ENCODE data around the gene ABHD14A. TPM values are rescaled to one million over a fixed set of nuclear protein-coding genes. Genes with fewer than 3 reads are reported as not detected.

Gene ABHD14A
- total and polyA plus RNA-seq, 2 donors (not counting 1 experiment from before 2014, with no cell fraction given), result 5.1 to 10.2 TPM

DNA sequence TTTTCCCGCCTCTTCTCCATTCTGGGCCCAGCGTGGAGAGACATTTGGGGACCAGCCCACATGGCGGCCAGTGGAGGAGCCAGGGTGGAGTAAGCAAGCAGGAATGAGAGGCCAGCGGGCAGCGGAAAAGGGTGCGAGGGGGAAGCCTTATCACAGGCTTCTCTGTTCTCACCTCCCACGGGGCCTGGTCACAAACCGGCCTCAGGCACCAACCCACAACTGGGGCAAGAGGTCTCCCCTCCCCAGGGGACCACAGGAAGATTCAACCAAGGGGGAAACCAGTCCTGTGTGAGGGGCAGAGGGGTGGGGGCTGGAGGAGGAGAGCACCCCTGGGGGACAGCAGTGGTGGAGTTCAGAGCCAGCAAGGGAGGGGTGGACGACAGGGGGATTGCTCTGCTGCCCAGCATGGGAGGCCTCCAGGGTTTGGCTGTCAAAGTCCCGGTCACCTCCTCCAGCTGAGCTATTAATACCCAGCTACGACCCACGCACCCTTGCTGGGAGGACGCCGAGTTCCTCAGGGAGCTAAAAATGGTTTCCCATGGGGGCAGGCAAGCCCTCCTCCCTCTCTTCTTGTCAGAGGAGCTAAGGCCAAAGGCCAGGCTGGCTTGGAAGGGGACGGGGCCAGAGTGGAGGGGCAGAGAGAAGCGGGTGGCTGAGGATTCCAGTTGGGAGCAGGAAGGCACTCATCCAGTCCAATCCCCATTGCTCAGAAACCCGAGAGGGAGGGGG is 44.7 kb downstream of the ABHD14A start:
- H3K4me1 ChIP-seq (ENCODE audit: control insufficient read depth, extremely low read depth, insufficient read depth, low read length), result peaks cover 16% of the 10 kb centered on the region
- H3K4me2 ChIP-seq (ENCODE audit: extremely low read depth, insufficient read depth, low read length), result no peak overlapping the region
- no peaks in the 10 kb centered on the region for H3K36me3 ChIP-seq (ENCODE audit: control insufficient read depth, insufficient read depth, low read length)
- H3K79me2 ChIP-seq (ENCODE audit: control insufficient read depth, insufficient read depth, low read length), result no peaks in the 10 kb centered on the region
- TF ChIP-seq EZH2 (IDR thresholded peaks at IDR 0.05; ENCODE audit: low read length, missing control alignments) (no peak), CTCF (conservative IDR thresholded peaks at IDR 0.05 in 1 of 2, IDR thresholded peaks at IDR 0.05 in 1 of 2; ENCODE audit: low read depth in 1 of 2, low read length in 2 of 2) (no peak)
- H3K9me3 ChIP-seq (ENCODE audit: control insufficient read depth, insufficient read depth, low read depth, low read length), result no peaks in the 10 kb centered on the region
- no peak overlapping the region for H3K9ac ChIP-seq (ENCODE audit: insufficient read depth, low read length)
- H2AFZ ChIP-seq (ENCODE audit: low read length), result peak overlapping the region; percentile 56
- H3K27me3 ChIP-seq (ENCODE audit: control insufficient read depth, insufficient read depth, low read length), result no peaks in the 10 kb centered on the region
- H4K20me1 ChIP-seq (ENCODE audit: control insufficient read depth, extremely low read depth, insufficient read depth, low read length), result no peaks in the 10 kb centered on the region
- DNase-seq (ENCODE audit: low read depth in 2 of 2), result no peak
- H3K4me3 ChIP-seq (replicated peaks in 1 of 4; ENCODE audit: control extremely low read depth in 1 of 4, insufficient read depth in 1 of 4, low read depth in 3 of 4, low read length in 4 of 4), result no peak overlapping the region
- no peak overlapping the region for H3K27ac ChIP-seq (ENCODE audit: insufficient read depth, low read length)

DNA sequence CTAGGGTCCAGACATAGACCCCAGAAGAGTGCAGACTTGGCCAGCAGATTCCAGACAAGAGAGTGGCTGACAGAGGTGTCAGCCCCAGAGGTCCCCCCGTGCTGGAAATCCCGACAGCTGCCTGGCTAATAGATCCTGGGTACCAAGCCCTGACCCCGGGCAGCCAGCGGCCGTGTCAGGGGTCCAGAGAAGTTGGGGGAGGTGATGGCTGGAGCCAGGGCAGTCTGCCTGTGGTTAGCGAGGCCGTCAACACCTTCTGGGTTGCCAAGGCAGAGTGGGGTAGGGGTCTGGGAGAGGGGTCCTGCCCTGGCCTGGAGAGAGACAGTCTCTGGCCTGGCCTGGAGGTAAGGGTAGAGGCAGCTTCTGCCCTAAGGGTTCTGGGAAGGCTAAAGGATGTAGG is 45.9 kb downstream of the ABHD14A start:
- no peak for DNase-seq (ENCODE audit: low read depth in 2 of 2)
- TF ChIP-seq EZH2 (IDR thresholded peaks at IDR 0.05; ENCODE audit: low read length, missing control alignments) (no peak), CTCF (conservative IDR thresholded peaks at IDR 0.05 in 1 of 2, IDR thresholded peaks at IDR 0.05 in 1 of 2; ENCODE audit: low read depth in 1 of 2, low read length in 2 of 2) (no peak)
- no peaks in the 10 kb centered on the region for H3K9me3 ChIP-seq (ENCODE audit: control insufficient read depth, insufficient read depth, low read depth, low read length)
- H3K4me2 ChIP-seq (ENCODE audit: extremely low read depth, insufficient read depth, low read length), result no peak overlapping the region
- H4K20me1 ChIP-seq (ENCODE audit: control insufficient read depth, extremely low read depth, insufficient read depth, low read length), result no peaks in the 10 kb centered on the region
- H3K9ac ChIP-seq (ENCODE audit: insufficient read depth, low read length), result no peak overlapping the region
- H3K4me1 ChIP-seq (ENCODE audit: control insufficient read depth, extremely low read depth, insufficient read depth, low read length), result peaks cover 16% of the 10 kb centered on the region
- H3K27me3 ChIP-seq (ENCODE audit: control insufficient read depth, insufficient read depth, low read length), result no peaks in the 10 kb centered on the region
- H2AFZ ChIP-seq (ENCODE audit: low read length), result no peak overlapping the region
- no peak overlapping the region for H3K27ac ChIP-seq (ENCODE audit: insufficient read depth, low read length)
- H3K4me3 ChIP-seq (replicated peaks in 1 of 4; ENCODE audit: control extremely low read depth in 1 of 4, insufficient read depth in 1 of 4, low read depth in 3 of 4, low read length in 4 of 4), result no peak overlapping the region
- H3K79me2 ChIP-seq (ENCODE audit: control insufficient read depth, insufficient read depth, low read length), result no peaks in the 10 kb centered on the region
- no peaks in the 10 kb centered on the region for H3K36me3 ChIP-seq (ENCODE audit: control insufficient read depth, insufficient read depth, low read length)

GRCh38 chr3:52021489-52022268 is 46.8 kb downstream of the ABHD14A start:
- no peak overlapping the region for H2AFZ ChIP-seq (ENCODE audit: low read length)
- H3K4me2 ChIP-seq (ENCODE audit: extremely low read depth, insufficient read depth, low read length), result no peak overlapping the region
- no peaks in the 10 kb centered on the region for H3K27me3 ChIP-seq (ENCODE audit: control insufficient read depth, insufficient read depth, low read length)
- no peak for DNase-seq (ENCODE audit: low read depth in 2 of 2)
- H3K9me3 ChIP-seq (ENCODE audit: control insufficient read depth, insufficient read depth, low read depth, low read length), result no peaks in the 10 kb centered on the region
- H3K36me3 ChIP-seq (ENCODE audit: control insufficient read depth, insufficient read depth, low read length), result no peaks in the 10 kb centered on the region
- TF ChIP-seq EZH2 (IDR thresholded peaks at IDR 0.05; ENCODE audit: low read length, missing control alignments), result no peak
- TF ChIP-seq CTCF (conservative IDR thresholded peaks at IDR 0.05 in 1 of 2, IDR thresholded peaks at IDR 0.05 in 1 of 2; ENCODE audit: low read depth in 1 of 2, low read length in 2 of 2), result no peak
- H3K27ac ChIP-seq (ENCODE audit: insufficient read depth, low read length), result no peak overlapping the region
- no peaks in the 10 kb centered on the region for H3K79me2 ChIP-seq (ENCODE audit: control insufficient read depth, insufficient read depth, low read length)
- no peak overlapping the region for H3K4me3 ChIP-seq (replicated peaks in 1 of 4; ENCODE audit: control extremely low read depth in 1 of 4, insufficient read depth in 1 of 4, low read depth in 3 of 4, low read length in 4 of 4)
- H3K9ac ChIP-seq (ENCODE audit: insufficient read depth, low read length), result no peak overlapping the region
- no peaks in the 10 kb centered on the region for H4K20me1 ChIP-seq (ENCODE audit: control insufficient read depth, extremely low read depth, insufficient read depth, low read length)
- H3K4me1 ChIP-seq (ENCODE audit: control insufficient read depth, extremely low read depth, insufficient read depth, low read length), result peaks cover 16% of the 10 kb centered on the region

Measured in fibroblast of lung (primary cell).